GM18519 (cell line): ENCODE data around the gene PDX1.

Source experiments
- ATAC-seq: cut with Tn5 transposase; IDR thresholded peaks from one replicate; pipeline ENCODE4 v1.9.1; 2021; ENCODE audit warnings: mild to moderate bottlenecking, moderate library complexity; ENCODE audit not compliant: unreplicated experiment, low FRiP score

The PDX1 gene

DNA sequence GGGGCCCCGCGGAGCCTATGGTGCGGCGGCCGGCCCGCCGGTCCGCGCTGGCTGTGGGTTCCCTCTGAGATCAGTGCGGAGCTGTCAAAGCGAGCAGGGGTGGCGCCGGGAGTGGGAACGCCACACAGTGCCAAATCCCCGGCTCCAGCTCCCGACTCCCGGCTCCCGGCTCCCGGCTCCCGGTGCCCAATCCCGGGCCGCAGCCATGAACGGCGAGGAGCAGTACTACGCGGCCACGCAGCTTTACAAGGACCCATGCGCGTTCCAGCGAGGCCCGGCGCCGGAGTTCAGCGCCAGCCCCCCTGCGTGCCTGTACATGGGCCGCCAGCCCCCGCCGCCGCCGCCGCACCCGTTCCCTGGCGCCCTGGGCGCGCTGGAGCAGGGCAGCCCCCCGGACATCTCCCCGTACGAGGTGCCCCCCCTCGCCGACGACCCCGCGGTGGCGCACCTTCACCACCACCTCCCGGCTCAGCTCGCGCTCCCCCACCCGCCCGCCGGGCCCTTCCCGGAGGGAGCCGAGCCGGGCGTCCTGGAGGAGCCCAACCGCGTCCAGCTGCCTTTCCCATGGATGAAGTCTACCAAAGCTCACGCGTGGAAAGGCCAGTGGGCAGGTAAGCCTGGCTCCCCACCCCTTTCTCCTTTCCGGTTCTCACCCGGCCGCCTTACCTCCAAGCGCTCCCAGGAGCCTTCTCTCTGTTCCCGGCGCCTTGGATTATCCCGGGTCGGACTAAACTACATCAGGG, at the start of gene PDX1:
TSS of gene PDX1 (plus strand) at position 67 of the 743 bp plus-strand sequence. CDS start at position 206, 139 bp downstream.
- ATAC-seq = no peak

DNA sequence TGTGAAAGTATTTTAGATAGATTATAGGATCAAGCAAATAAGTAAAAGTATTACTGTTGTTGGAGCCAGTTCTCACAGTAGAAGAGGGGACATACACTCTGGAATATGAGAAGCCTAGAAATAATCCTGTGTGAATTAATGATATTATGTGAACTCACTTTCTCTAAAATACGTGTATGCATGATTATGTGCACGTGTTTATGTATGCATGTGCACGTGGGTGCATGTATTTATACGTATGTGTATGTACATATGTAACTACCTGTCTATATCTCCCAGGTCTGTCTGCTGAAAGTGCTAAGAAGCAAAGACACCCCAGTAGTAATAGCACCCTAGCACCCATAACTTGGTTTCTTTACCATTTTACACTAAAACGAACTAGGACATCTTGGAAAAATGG, 41.5 kb upstream of the PDX1 start:
- no peak for ATAC-seq

DNA sequence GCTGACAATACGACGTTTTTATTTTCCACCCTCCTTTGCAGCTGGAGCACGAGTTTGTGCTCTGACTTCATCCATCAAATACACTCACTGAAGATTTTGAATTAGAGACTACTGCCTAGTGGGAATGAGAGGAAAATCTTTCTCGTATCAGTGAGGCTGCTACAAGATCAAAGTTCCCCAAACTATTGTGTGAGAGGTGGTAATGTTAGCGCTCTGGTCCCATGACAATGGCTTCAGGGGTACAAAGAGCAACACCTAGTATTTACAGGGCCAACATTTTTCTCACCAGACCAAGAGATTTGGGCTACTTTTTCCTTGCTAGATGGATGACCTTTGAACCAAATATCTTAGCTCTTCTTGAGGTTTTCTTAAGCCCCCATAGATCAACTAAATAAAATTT, 30.3 kb upstream of the PDX1 start:
- no peak for ATAC-seq

DNA sequence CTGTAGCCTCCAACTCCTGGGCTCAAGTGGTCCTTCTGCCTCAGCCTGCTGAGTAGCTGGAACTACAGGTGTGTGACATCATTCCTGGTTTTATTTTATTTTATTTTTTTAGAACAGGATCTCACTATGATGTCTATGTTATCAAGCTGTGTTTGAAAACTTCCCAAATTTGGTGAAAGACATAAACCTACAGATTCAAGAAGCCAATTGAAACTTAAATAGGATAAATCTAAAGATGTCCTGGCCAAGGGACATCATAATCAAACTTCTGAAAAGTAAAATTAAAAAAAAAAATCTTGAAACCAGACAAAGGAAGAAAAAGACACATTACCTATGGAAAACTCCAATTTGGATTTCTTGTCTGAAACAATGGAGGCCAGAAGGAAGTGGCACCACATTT, 23.1 kb upstream of the PDX1 start:
- ATAC-seq = no peak

DNA sequence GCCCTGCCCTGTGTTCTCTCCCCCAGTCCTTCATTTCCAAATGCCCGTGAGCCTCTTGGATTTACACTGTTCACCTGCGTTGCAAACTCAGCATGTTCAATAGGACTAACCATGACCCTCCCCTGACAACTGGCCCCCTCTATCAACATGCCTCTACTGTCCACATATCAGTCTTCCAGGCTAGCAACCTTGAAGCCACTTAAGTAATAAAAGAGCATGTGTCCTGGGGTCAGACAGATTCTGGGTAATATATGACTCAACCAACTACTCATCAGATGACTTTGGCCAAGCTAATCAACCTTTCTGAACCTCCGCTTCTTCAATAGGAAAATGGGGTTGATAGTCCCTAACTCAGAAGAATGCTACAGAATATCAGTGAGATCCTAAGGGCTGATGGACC, 15.1 kb upstream of the PDX1 start:
- no peak for ATAC-seq

DNA sequence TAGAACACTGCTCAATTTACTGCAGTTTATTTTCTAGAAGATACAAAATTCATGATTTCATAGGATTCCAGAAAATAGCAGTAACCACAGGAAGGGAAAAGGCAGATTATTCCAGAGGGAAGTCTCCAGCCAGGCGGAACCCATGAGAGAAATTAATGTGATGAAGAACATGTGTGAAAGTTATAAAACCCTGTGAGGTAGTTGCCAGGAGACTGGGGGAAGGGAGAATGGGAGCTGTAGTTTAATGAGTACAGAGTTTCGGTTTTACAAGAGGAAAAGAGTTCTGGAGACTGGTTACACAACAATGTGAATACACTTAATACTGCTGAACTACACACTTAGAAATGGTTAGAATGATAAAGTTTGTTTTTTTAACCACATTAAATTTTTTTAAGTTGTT, 14.2 kb upstream of the PDX1 start:
- no peak for ATAC-seq

DNA sequence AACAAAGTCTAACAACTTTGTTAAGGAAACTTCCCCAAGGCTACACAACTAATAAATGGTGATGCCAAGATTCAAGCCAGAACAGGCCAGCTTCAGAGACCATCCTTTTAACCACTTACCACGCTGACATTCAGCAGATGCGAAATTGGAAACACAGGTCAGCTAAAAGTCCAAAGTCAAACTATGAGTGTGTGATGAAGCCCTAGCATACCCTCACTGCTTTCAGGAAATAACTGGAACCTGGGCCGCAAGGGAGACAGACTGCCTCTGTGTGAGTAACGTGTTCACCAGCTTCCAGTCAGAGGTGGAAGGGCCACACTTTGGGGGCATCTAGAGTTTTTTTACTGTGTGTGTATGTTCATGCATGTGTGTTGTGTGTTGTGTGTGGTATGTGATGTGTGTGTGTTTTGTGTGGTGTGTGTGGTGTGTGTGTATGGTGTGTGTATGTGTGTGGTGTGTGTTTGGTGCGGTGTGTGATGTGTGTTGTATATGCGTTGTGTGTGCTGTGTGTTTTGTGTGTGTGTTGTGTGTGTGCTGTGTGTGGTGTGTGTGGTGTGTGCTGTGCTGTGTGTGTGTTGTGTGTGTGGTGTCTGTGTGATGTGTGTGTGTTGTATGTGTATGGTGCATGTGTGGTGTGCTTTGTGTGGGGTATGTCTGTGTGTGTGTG, 12.5 kb upstream of the PDX1 start:
- ATAC-seq = no peak

DNA sequence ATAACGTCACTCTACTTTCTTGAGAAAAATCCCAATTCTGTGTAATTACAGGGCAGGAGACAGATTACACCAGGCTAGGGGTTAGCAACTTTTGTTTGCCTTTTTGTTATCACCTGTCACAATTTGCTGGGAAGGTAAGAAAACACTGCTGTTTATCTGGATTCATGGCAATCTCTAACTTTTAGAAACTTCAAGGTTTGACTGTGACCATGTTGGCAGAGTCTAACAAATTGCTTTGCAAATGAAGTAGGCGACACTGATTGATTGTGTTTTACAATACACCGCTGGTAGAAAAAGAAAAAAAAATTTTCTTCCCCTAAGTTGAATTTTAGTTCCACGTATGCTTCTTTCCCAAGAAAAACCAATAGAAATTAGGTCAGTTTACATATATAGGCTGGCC, 10.4 kb upstream of the PDX1 start:
- no peak for ATAC-seq

DNA sequence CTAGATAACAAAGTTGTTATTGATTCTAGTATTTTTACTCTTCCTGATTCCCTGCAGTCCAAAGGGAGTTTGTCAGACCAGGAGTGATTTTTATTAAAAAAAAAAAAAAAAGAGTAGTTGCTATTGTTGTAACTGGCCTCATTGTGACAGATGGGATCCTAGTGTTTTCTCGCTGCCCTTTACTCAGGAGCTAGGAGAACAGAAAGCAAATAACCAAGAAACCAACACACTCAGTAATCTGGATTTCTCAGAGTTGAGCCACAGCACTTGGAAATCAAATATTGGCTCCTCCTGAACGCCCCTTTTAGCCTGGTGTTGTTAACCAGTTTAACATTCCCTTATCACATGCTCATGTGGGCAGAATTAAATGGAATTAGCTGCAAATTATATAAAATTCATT, 8.3 kb upstream of the PDX1 start:
- no peak for ATAC-seq

DNA sequence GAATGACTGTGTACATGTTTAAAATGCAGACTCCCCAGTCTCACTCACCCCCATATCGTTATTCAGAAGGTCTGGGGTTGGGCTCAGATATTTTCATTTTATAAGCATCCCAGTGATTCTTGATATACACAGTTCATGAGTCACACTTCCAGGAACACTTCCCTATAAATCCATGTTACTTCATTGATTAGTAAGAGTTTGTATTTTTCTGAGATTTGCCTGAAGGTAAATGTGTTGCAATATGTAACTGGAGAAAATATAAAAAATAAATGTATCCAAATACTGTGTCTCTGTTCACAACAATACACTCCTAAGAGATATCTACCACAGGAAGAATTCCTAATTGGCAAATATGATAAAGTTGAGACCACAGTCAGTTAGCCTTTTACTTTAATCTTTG, 6.6 kb upstream of the PDX1 start:
- no peak for ATAC-seq

DNA sequence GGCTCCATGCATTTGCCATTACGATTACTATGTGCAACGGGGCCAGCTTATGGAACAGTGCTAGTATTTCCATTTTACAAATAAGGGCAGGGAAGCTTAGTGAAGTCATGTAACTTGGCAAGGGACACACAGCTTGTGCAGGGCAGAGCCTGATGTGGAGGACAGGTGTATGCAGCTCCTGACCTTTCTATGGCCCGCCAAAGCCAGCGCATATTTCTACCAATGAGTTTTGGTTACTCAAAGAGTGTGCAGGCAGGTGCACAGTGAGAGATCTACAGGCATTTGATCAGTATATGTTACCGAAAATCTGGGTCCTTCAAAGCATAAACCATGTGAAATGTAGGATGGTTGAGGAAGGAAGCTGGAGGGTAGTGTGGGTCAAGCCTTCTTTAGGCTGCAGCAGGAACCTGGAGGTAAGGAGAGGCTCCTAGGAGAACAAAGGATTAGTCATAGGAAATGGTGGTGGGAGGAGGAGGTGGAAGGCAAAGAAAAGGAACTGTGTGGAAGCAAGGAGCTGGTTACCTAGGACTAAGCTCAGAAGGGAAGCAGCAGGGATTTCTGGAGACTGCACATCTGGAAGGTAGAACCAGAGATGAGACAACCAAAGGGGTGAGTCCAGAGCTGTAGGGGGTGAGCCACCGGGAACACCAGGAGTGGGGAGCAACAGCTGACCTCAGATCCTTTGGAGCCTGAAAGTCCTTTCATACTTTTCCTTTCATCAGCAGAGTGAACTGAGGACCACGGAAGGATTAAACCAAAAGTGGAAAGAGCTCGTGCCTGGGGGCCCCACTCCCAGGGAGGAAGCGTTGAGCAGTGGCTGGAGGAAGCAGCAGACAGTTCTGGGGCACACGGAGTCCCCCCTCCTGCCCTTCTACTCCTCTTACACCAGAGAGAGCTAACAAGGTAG, 4.2 kb upstream of the PDX1 start:
- no peak for ATAC-seq

DNA sequence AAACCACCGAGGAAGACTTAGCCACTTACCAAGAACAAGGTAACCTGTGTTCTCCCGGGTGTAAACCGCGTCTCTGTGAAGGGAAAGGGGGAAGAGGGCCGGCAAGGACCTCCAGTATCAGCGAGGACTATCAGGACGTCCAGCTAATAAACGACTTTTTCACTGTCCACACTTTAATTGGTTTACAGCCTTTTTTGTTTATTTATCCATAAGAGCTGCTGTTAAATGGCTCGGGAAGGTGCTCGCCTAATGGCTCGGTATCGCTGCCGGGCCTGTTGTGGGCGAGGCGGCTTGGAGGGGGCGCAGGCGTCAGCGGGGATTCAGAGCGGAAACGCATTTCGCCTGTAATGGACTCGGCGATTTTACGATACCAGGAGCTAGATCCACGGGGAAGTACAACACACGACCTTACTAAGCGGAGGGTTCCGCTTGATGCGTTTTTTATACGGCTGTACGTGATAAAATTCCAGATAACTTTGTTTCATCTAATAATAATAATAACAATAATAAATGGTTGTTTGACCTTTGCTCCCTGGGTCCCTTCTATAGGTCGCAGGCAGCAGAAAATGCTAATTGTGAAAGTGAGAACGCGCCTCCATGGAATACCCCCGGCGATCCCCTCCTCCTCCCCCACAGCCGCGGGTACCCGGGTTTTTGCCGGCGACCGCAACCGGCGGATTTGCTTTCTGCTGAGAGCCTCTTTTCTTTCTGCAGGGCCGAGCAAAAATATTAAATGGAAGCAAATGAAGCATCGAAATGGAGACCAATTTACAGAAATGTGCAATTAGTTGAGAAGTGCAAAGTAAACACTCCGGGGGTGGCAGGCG, 2.5 kb upstream of the PDX1 start:
- ATAC-seq = no peak

DNA sequence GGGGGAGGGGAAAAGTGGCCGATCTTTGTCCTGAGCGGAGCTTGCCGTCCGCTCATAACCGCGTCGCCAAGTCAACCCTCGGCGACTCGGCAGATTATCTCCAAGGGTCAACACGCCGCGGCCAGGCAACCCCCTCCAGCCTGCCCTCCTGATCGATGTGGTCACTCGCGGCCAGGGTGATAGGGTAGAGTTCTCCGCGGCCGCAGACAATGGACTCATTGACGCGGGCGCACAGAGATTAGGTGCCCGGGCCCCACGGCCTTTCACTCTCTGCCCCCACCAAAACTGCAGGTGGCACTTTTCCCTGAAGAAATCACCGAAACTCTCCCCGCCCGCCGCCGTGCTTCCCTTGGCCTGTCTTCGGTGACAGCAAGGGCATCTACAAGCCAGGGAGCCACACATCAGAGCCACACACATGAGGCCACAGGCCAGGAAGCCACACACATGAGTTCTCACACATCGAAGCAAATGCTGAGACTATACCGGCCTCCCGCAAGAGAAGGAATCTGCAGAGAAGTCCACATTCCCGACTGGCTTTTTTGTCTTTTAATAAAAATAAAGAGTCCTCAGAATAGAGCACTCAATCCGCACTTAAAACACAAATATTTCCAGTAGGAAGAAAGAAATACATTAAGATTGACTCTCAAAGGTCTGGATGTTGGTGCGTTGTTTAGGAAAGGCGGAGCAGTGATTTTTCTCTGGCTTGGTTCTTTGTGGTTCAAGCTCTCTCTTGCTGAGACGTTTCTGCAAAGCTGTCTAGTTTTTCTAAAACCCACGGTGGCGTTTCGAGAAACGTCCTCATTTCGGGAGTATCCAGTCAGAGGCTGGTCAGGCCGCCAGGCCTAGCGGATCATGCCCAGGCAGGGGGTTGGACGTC, 1.5 kb upstream of the PDX1 start:
- no peak for ATAC-seq

DNA sequence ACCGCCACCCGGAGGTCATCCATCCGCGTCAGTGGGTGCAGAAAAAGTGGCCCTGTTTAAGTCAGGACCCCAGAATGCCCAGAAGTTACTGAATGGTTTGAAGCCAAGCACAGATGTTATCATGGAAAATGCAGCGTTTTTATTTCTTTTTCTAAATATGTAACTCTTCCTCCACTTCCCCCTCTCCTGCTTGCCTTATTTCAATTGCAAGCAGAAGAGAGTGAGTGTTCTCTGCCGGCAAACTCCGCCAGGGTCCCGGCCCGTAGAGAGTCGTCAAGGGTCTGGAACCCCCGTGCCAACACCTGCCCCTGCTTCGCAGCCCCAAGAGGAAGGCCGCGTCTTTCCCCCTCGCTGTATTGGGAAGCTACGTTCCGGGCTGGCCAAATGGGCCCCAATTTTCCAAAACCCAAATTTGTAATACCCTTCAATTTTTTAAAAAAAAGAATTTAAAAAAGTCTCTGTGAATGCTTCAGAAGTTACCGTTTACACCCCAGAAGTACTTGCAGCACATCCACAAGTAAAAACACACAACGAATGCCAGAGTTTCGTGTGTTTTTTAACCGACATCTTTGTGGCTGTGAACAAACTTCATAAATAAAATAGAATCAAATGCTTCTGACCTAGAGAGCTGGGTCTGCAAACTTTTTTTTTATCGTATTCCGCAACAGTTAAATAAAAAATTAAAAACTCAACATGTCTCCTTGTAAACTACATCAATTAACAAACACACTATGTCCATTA, 712 bp upstream of the PDX1 start:
- ATAC-seq = no peak

DNA sequence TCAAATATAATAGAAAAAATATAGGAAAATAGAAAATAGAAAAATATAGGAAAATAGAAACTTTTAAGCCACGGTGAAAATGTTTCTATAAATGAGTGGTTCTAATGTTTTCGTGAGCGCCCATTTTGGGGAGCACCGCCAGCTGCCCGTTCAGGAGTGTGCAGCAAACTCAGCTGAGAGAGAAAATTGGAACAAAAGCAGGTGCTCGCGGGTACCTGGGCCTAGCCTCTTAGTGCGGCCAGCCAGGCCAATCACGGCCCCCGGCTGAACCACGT, 204 bp upstream of the PDX1 start:
- ATAC-seq = no peak

DNA sequence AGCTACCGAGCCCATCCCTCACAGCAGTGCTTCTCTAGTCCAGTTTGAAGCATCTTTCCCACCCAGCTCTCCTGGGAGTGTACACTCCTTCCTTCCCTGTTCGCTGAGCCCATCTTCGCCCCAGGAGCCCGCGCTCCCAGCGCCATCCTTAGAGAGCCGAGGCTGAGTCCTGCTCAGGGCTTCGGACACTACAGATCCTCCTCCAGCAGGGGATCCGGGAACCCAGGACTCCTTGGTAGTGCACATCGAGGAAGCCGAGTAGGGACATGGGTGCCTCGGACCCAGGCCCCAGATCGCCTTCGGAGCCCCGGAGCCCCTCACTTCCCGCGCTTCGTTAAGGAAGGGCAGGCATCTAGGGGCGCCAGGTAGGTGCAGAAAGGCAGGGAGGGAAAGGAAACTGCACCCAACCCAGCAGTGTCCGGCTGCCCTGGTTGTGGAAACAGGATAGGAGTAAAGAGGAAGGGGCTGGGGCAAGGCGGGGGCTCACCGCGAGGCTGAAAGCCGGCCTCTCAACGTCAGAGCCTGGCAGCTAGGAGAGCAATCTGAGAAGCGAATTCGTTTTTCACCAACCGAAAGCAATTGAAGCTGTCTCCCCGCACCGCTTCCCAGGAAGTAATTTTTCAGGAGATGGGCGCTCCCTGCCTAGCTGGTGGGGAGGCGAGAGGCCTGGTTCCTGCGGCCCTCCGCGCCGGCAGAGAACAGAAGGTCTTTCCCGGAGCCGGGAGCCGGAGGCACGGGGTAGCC, 1.0 kb downstream of the PDX1 start:
- no peak for ATAC-seq

DNA sequence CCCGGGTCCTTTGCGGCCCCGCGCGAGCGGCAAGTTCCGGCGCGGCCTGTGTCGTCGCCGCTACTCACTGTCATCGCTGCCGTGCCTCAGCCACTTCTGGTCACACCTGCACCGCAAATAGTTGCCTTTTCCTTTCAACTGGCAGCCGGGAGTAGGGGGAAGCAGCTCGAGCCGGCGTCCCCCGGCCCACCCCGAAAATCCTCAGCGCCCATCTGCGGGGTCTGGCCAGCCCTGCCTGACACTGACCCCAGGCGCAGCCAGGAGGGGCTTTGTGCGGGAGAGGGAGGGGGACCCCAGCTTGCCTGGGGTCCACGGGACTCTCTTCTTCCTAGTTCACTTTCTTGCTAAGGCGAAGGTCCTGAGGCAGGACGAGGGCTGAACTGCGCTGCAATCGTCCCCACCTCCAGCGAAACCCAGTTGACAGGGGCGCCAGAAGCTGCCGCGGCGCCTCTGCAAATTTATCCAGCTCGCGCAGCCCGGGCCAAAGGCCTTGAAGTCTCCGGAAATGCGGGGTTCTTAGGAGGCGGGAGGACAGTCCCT, 1.7 kb downstream of the PDX1 start:
- no peak for ATAC-seq
